Subcutaneous adipose tissue (tissue), 4 donors: ENCODE data around the gene IGHMBP2. TPM values are rescaled to one million over a fixed set of nuclear protein-coding genes. Genes with fewer than 3 reads are reported as not detected.

Experiments
- total RNA-seq, 4 donors: library from RNA; depleted of rRNA; stranded (reverse); fragments of >200 nt; gene quantifications; one replicate each; pipeline ENCODE4 v1.1.0, GENCODE V29; 2016
- TF ChIP-seq, protein P1 (sequence below): fragments of 450-650 bp; IDR thresholded peaks from one replicate; pipeline ENCODE4 v1.5.1; 2016; ENCODE audit warnings: low read depth, mild to moderate bottlenecking, control low read depth, antibody characterized with exemption, moderate library complexity

Gene IGHMBP2
- total RNA-seq, 4 donors from 2014 or later, result 7.0 to 21.9 (median 11.4) TPM

DNA sequence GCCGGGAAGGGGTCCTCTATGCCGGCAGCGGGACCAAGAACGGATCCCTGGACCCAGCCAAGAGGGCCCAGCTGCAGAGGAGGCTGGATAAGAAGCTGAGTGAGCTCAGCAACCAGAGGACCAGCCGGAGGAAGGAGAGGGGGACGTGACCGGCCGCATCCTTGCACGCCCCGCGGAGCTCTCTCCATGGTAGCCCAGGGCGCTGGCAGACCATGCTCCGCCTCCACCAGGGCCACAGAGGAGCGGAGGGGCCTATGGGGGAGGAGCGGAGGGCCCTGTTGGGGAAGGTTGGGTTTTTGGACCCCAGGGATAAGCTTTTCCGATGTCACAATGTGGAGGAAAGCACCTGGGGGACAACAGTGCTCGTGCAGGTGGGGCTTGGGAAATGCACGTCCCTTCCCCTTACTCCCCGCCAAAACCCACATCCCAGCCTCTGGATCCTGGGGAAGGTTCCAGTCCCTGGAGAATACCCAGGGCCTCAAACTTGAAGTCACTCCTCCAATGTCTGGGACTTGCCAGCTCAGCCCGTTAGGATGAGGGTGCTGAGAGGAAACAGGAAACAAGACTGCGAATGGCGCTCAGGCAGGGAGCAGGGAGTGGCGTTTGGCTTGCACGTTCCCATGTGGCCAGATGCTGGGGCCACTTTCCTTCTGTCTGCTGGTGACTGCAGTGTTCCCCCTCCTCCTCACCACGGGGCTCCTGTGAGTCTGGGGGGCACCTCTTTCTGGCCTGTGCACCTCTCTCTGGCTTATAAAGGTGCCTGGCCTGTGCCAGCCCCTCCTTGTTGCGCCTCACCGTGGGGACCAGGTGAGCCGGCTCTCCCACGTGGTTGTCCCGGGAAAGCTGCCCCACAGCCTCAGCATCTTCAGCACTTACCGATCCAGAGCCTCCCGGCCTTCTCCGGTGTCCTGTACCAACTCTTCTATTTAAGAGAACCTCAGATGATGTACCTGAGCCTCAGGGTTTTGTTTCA, 36.2 kb downstream of the IGHMBP2 start:
- TF ChIP-seq, protein P1, sequence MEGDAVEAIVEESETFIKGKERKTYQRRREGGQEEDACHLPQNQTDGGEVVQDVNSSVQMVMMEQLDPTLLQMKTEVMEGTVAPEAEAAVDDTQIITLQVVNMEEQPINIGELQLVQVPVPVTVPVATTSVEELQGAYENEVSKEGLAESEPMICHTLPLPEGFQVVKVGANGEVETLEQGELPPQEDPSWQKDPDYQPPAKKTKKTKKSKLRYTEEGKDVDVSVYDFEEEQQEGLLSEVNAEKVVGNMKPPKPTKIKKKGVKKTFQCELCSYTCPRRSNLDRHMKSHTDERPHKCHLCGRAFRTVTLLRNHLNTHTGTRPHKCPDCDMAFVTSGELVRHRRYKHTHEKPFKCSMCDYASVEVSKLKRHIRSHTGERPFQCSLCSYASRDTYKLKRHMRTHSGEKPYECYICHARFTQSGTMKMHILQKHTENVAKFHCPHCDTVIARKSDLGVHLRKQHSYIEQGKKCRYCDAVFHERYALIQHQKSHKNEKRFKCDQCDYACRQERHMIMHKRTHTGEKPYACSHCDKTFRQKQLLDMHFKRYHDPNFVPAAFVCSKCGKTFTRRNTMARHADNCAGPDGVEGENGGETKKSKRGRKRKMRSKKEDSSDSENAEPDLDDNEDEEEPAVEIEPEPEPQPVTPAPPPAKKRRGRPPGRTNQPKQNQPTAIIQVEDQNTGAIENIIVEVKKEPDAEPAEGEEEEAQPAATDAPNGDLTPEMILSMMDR, result no peak

- TF ChIP-seq, protein P1, result no peak
Measured at GRCh38 chr11:68940651-68941323, 37.1 kb downstream of the IGHMBP2 start.

DNA sequence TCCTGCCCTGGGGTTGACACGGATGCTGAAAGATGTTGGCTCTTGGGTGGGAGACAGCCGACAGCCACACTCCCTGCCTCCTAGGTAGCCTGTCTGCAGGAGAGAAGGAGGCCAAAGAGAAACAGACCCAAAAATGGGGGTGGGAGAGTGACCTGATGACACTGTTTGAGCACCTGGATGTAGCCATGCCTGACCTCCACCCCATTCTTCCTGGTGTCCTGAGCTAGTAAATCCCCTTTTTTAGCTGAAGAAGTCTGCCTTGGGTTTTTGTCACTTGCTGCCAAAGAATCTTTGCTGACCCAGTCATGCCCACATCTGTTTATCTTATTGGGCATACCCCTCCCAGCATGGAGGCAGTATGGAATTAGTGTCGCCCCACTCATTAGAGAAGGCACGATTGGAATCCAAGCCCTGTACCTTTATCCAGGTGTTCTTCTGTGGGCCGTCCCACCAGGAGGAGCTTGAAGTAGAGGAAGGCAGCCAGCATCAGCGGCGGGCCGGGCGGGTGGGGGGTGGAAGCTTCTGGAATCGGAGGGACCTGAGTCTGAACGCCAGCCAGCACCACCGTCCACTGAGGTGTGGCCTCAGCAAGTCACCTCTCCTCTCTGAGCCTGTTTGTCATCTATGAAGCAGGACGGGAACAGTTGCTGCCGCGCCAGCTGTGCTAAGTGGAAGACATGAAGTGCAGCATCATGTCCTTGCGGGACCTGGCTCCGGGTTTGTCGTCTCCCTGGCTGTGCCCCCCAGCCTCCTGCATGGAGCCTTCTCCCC, 37.8 kb downstream of the IGHMBP2 start:
- TF ChIP-seq, protein P1, result no peak

- TF ChIP-seq, protein P1, result no peak
Measured at GRCh38 chr11:68942095-68942620, 38.5 kb downstream of the IGHMBP2 start.

GRCh38 chr11:68942751-68943271, 39.1 kb downstream of the IGHMBP2 start:
- TF ChIP-seq, protein P1, result no peak

GRCh38 chr11:68946416-68947090, 42.9 kb downstream of the IGHMBP2 start:
- TF ChIP-seq, protein P1, result no peak
